22Rv1 (cell line): Measurements from ENCODE around the gene NOP56.

ENCODE experiments used
- ZFX ChIP-seq: fragments of 450-650 bp; IDR thresholded peaks from 2 replicates; pipeline ENCODE4 v1.6.1; 2017; ENCODE audit warnings: antibody characterized with exemption, borderline replicate concordance
- TF ChIP-seq, protein P1 (sequence below): fragments of 450-650 bp; IDR thresholded peaks from 2 replicates; pipeline ENCODE4 v1.5.1; 2017; ENCODE audit warnings: mild to moderate bottlenecking

DNA sequence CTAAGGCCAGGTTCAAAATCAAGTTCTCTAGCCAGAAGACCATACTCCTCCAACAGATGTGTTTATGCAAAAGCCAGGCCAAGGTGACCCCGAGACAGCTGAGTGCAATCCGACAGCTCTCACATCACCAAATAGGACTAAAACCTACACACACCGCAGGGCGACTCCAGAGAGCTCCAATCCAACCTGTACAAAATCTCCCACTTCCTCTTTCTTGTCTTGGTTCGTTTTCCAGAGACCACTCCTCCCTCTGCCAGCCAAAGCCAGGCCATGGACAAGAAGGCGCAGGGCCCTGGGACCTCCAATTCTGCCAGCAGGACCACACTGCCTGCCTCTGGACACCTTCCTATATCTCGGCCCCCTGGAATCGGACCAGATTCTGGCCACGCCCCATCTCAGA lies 11.5 kb upstream of the NOP56 start:
- TF ChIP-seq, protein P1, sequence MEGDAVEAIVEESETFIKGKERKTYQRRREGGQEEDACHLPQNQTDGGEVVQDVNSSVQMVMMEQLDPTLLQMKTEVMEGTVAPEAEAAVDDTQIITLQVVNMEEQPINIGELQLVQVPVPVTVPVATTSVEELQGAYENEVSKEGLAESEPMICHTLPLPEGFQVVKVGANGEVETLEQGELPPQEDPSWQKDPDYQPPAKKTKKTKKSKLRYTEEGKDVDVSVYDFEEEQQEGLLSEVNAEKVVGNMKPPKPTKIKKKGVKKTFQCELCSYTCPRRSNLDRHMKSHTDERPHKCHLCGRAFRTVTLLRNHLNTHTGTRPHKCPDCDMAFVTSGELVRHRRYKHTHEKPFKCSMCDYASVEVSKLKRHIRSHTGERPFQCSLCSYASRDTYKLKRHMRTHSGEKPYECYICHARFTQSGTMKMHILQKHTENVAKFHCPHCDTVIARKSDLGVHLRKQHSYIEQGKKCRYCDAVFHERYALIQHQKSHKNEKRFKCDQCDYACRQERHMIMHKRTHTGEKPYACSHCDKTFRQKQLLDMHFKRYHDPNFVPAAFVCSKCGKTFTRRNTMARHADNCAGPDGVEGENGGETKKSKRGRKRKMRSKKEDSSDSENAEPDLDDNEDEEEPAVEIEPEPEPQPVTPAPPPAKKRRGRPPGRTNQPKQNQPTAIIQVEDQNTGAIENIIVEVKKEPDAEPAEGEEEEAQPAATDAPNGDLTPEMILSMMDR = no peak
- TF ChIP-seq ZFX = no peak
